GDM1 (cell line): ENCODE data around the gene MFSD2B.
A peak's percentile ranks its signal among the peaks of the same experiment; 100 is the strongest.
"Not testable (repeated sequence)": the region's sequence is repeated elsewhere in the genome, so short reads cannot be mapped to it uniquely, and the experiment has no call there.

Experiments
- DNase-seq: peaks from one replicate; lab custom pipeline; 2025; lab: John Stamatoyannopoulos, UW

Gene MFSD2B

DNA sequence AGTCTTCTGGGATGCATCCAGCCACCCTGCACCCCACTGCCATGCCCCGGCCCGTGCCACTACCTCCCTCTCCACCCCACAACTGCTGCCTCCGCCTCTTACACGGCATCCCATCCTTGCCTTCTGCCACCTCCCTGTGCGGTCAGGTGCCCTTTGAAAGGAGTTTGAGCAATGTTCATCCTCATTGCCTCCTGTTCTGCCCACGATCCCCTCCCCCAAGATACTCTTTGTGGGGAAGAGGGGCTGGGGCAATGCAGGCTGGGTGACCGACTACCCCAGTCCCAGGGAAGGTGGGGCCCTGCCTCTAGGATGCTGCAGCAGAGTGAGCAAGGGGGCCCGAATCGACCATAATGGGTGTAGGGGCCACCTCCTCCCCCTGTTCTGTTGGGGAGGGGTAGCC, 8.4 kb downstream of the MFSD2B start:
- DNase-seq = no peak

DNA sequence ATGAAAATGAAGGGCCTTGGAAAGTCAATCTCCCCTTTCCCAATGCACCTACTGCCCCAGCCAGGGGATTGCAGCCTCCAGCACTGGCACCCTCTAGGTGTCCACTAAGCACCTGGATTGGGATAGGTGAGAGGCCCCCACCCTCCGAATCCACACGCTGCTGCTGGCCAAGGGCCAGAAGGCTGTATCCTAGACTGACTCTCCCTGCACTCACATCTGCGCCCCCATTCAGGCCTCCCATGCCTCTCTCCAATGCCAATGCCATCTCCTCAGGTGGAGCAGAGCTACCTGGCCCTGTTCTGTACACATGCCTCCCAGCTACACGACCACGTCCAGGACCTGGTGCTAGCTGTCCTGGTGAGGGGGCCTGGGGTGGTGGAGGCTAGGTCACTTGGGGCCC, 9.8 kb downstream of the MFSD2B start:
- DNase-seq = no peak

GRCh38 chr2:24020244-24020643, 10.4 kb downstream of the MFSD2B start:
- no peak for DNase-seq

DNA sequence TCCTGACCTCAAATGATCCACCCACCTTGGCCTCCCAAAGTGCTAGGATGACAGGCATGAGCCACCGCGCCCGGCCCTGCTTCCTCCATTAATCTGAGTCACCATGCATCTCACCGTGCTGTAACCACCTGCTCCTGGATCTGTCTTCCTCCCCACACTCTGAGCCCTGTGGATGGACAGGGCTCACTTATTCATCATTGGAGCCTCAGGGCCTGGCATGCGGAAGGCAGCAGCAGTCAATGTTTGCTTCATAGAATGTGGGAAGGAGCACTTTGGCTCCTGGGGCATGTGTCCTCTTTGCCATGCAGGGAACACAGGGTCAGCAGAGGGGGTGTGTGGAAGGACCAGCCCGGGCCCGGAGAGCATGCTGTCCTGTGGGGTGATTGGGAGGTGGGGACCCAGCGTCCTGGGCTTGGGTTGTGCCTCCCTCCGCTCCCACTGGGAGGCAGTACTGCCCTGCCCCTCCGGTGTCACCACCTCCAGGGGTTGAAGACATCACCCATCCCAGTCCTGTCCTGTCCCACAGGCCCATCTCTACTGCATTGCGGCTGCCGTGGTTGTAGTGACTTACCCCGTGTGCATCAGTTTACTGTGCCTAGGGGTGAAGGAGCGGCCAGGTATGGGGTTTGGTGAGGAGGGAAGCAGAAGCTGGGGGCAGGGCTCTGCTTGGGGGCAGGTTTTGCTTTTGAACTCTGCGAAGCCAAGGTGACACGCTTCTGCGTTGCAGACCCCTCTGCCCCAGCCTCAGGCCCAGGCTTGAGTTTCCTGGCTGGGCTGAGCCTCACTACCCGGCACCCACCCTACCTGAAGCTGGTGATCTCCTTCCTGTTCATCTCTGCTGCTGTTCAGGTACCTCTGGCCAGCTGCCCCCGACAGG, 11.5 kb downstream of the MFSD2B start:
- no peak for DNase-seq

DNA sequence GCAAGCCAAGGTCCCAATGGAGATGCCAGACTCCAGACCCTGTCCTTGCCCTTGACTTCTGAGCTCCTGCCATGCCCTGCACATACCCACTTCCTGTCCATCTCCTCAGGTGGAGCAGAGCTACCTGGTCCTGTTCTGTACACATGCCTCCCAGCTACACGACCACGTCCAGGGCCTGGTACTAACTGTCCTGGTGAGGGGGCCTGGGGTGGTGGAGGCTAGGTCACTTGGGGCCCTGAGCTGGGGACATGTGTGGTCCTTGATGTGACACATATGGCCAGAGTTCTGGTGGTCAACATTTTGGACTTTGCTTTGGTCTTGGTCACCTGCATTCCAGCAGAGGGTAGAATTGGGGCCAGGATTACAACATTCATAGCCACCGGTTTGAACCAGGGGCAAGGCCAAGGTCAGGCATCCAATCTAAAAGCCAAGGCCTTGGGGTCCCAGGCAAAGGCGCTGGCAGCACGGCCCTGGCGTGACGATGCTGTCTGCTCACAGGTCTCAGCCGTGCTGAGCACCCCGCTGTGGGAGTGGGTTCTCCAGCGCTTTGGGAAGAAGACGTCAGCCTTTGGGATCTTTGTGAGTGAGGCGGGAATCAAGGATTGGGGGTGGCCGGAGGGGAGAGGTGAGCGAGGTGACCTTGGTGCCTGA, 12.6 kb downstream of the MFSD2B start:
- DNase-seq = no peak

DNA sequence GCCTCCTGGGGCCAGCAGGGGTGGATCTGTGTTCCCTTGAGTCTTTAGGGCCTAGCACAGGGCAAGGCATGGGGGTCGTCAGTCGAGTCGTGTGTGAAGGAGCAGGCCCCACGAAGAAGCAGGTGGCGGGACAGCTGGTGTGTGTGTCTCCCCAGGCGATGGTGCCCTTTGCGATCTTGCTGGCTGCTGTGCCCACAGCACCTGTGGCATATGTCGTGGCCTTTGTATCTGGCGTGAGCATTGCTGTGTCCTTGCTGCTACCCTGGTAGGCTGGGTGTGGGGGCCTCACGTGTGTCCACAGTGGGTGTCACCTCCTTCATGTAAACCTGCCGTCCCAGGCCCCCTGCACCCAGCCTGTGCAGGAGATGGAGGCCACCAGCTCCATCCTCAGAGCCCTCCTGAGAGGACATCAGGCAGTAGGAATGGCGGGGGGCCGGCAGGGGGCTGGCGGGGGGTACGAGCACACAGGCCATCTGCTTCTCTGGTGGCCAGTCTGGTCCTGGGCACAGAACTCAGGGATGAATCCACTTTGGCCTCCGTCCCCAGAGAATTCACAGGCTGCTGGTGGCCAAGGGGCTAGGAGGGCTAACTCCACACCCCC, 13.2 kb downstream of the MFSD2B start:
- DNase-seq = no peak

DNA sequence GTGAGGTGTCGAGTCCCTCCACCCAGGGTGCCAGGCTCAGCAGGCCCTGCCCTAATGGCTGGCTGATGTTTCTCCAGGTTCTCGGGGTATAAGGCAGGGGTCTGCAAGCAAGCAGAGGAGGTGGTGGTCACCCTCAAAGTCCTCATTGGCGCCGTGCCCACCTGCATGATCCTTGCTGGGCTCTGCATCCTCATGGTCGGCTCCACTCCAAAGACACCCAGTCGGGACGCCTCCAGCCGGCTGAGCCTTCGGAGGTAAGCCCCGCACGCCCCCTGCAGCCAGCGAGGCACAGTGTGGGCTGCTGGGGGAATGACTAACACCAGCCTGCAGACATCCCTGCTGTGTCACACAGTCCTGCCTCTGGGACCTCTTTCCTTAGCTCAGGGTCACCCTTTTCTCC, 14.1 kb downstream of the MFSD2B start:
- DNase-seq = no peak

- no peak for DNase-seq
Measured at GRCh38 chr2:24024996-24025663, 15.2 kb downstream of the MFSD2B start.

GRCh38 chr2:24026233-24026632, 16.3 kb downstream of the MFSD2B start:
- no peak for DNase-seq

DNA sequence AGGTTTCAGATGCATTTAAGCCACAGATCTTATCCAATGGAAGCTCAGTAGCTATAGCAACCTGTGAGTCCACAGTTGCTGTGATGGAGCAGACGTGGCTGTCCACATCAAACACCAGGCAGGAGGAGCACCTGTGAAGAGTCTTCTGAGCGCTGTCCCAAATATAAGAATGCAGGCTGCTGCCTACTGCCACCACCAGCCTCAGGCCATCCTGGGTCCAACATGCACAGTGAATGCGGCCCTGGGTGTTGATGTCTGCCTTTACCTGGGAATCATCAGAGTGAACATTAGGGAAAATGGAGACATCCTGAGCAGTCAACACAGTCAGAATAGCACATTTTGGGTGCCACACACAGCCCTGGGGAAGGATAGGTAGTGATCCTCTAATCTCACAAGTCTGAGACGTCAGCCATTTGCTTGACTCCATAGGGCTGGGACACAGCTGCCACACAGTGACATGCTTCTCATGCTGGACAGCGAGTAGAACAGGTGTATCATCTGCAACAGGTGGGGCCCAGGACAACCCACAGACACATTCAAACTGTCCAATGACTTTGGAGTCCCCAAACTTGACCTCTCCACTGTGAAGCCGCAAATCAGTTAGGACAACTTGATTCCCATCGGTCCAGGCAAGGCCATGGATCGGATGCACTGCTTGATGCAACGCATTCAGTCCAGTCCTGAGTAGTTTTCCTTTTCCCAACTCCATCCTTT, 29.1 kb downstream of the MFSD2B start:
- DNase-seq = no peak

DNA sequence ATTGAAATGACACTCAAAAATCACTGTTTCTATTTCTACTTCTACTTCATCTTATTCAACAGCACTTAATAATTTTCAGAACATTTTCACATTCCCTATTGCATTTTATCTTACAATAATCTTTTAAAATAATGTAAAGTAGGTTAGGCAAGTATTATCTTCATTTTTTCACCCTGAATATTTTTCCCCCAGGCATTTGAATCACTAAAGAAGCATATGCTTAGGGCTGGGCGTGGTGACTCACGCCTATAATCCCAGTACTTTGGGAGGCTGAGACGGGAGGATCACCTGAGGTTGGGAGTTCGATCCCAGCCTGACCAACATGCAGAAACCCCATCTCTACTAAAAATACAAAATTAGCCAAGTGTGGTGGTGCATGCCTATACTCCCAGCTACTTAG, 30.6 kb downstream of the MFSD2B start:
- DNase-seq = no peak

DNA sequence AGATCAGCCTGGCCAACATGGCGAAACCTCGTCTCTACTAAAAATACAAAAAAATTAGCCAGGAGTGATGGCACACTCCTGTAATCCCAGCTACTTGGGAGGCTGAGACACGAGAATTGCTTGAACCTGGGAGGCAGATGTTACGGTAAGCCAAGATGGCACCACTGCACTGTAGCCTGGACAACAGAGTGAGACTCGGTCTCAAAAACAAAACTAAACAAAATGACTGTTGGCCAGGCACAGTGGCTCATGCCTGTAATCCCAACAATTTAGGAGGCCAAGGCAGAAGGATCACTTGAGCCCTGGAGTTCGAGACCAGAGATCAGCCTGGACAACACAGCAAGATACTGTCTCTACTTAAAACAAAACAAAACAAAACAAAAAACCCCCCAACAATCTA, 33.2 kb downstream of the MFSD2B start:
- DNase-seq = not testable (repeated sequence)

DNA sequence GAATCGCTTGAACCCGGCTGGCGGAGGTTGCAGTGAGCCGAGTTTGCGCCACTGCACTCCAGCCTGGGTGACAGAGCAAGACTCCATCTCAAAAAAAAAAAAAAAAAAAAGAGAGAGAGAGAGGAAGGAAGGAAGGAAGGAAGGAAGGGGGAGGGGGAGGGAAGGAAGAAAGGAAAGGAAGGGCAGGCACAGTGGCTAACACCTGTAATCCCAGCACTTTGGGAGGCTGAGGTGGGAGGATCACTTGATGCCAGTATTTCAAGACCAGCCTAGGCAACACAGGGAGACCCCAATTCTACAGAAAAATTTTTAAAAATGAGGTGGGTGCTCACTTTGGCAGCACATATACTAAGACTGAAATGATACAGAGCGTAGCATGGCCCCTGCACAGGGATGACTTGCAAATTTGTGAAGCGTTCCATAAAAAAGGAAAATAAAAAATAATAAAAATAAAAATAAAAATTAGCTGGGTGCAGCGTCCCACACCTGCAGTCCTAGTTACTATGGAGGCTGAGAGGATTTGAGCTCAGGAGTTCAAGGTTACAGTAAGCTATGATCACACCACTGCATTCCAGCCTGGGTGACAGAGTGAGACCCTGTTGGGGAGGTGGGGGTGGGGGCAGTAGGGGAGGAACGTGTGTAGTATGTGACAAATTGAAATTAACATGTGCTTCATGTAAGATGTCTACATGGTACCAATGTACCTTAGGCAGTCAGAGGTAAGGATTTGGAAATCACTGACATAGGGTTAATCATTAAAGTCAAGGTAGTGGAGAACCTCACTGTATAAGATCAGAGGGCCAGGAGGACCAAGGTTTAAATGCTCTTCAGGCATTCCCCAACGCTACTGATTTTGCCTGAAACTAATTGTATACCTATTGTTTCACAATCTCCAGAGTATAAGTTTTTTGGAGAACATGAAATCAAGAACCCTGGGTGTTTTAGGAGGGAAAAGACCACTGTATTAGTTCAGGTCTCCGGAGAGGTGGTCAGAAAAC, 35.9 kb downstream of the MFSD2B start:
- DNase-seq = no peak

DNA sequence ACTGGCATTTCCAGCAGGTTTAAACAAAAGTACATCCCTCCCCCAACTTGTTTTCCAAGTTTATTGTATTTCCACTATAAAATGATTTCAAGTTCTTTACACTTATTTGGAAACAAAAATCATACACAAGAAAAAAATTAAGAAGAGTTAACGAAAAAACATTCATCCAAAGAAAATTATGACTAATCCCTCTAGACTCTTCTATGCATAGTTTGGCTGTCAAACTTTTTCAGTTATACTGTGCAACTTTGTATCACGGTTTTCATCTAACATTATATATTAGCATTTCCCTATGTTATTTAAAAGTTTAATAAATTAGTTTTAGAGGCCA, 36.7 kb downstream of the MFSD2B start:
- no peak for DNase-seq

- DNase-seq = peak; percentile 96
Measured at GRCh38 chr2:24046930-24047702, 37.2 kb downstream of the MFSD2B start, which contains the start of gene WDCP. TSS of gene WDCP (minus strand) at chr2:24047391. CDS start at chr2:24039494, 7,897 bp downstream.

GRCh38 chr2:24047703-24048033, 37.8 kb downstream of the MFSD2B start:
- no peak for DNase-seq

DNA sequence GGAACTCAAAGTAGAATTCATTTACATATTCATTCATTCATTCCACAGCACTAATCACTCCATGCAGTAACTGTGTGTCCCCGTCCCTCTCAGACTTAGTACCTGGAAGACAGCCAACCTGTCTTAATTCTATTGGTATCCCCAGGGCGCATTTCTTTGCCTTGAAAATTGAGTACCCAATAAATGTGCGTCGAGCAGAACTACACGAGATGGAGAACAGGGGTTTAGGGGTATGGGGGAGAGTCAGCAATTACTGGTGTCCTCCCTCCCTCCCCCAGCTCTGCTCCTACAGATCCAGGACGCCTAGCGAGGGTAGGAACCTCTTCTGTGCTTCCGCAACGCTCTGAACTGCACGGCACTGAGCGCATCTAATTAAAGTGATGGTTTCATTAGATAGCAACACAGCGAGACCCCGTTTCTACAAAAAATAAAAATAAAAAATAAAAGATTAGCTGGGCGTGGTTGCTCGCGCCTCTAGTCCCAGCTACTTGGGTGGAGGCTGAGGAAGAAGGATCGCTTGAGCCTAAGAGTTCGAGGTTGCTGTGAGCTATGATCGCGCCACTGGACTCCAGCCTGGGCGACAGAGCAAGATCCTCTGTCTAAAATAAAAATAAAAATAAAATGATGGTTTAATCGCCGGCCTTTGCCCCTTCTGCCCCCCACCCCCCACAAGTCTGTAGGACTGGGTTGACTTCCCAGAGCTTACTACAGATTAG, 39.0 kb downstream of the MFSD2B start:
- DNase-seq = no peak

- no peak for DNase-seq
Measured at GRCh38 chr2:24049485-24050021, 39.7 kb downstream of the MFSD2B start, which contains the start of gene FKBP1B. TSS of gene FKBP1B (plus strand) at chr2:24049741. CDS start at chr2:24049850, 109 bp downstream.
